NAMALWA (cell line): ENCODE data around the gene HHIP.

Source experiments
- DNase-seq: peaks from one replicate; pipeline ENCODE4 v3.0.0-alpha.2; 2015; ENCODE audit warnings: low spot score

HHIP gene

GRCh38 chr4:144658015-144658567 is 12.1 kb downstream of the HHIP start:
- DNase-seq, result no peak

DNA sequence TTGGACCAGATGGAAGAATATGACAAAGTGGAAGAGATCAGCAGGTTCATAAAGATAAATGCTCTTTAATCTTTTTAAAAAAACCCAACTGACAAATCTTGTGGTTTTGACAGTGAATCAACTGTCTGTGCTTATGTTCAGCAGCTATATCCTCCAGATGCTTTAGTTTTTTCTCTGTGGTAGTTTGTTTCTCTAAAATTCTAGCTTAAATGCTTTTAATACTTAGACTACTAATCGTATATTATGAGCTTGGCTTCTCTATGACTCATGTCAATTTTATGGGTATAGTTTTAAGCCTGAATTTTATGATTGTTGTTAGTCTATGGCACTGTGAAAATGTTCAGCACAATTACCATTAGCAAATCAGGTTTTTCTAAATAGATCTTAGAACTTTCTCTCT is 12.9 kb downstream of the HHIP start:
- no peak for DNase-seq

GRCh38 chr4:144659447-144659846 is 13.5 kb downstream of the HHIP start:
- no peak for DNase-seq

- DNase-seq, result no peak
Measured at GRCh38 chr4:144663834-144664475, 18.0 kb downstream of the HHIP start.

DNA sequence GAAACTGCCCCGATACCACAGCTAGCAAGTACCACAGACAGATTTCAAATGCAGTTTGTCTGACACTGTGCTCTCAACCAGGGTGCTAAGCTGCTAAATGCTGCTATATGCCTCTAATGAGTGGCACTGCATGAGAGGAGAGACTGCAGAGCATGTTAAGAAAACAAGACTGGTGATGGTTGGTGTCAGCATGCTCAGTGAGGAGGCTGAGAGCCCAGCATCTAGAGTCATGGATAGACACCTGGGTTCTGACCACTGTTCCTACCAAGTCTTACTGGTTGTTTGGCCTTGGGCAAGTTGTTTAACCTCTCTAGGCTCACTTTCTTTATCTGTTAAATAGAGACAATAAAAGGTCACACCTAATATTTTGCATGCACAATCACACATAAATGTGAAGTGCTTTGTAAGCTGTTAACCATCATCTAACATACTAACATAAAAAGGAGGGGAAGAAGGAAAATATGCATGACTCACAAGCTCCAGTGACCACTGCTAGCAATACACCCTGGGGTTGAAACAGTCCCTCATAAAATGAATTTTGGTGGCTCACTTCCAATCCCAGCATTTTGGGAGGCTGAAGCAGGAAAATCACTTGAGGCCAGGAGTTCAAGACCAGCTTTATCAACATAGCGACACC is 20.7 kb downstream of the HHIP start:
- DNase-seq, result no peak

- no peak for DNase-seq
Measured at GRCh38 chr4:144667500-144667899, 21.5 kb downstream of the HHIP start.

DNA sequence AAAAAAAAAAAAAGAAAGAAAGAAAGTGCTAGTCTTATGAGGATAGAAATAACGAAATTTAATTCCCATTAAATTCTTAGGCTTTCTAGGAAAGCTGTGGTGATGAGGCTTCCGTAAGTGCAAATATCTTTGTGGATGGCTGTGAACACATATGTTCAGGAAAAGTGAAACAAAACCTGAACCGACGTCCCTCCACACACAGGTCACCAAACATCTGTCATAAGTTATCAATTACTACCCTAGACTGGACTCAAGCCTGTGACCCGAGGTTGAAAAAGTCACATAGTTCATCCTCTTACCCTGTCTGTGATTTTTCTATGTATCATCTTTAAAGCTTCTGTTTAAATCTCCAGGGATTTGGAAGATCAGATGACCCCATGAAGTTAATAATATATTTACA is 24.8 kb downstream of the HHIP start:
- no peak for DNase-seq

DNA sequence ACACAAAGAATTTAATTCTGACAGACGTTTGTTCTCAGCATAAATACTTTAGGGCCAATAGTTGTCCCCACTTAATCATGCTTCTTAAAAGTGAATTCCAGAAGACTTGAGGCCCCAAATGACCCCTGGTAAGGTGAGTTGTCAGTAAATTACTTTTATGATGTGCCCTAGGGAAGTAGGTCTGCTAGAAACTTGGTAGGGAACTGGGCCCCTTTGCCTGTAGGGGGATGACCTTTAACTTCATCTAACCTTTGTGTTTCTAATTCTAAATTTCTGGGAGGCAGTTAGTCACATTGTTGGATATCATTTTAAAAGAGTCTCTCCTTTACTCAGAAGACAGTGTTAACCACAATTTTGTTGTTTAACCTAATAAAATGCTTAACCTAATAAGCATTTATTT is 28.8 kb downstream of the HHIP start:
- DNase-seq, result no peak

- DNase-seq, result no peak
Measured at GRCh38 chr4:144681806-144682205, 35.9 kb downstream of the HHIP start.

DNA sequence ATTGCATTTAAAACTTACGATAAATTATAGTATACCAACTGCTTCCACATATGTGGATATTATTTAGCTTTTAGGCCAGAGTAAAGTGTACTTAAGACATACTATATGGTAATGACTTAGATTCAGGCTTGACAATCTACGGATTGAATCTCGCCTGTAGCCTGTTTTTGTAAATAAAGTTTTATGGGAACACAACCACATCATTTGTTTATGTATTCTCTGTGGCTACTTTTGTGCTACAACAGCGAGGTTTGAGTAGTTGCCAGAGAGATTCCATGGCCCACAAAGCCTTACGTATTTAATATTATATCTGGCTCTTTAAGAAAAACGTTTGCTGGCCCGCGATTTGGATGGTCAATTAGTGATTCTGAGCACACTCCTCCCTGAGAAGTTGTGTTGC is 37.6 kb downstream of the HHIP start:
- DNase-seq, result no peak

- DNase-seq, result no peak
Measured at GRCh38 chr4:144685911-144686310, 40.0 kb downstream of the HHIP start.

GRCh38 chr4:144686921-144687320 is 41.0 kb downstream of the HHIP start:
- DNase-seq, result no peak

- no peak for DNase-seq
Measured at GRCh38 chr4:144687466-144687865, 41.5 kb downstream of the HHIP start.

DNA sequence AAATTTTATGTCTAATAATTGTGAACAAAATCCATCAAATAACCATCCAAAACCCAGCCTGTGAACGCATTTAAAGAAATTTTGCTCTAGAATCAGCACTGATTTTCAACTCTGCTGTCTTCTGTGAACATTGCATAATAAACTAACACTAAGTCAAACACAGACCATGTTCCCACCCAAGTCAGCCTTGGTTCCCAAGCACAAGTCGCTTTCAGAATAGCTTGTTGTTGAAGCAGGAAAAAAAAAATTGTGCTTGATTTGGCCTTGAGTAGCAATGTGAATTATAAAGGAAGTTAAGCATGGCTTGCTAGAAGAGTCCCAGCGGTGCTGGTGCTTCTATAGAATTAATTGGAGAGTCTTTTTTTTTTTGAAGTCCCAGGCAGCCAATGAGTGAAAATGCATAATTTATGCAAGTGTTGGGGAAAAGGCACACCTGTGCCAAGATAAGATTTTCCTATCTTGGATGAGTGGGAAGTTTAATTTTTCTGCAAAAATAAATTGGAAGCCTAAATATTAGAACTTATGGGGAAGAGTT is 42.1 kb downstream of the HHIP start:
- no peak for DNase-seq

GRCh38 chr4:144689125-144689524 is 43.2 kb downstream of the HHIP start:
- DNase-seq, result no peak

DNA sequence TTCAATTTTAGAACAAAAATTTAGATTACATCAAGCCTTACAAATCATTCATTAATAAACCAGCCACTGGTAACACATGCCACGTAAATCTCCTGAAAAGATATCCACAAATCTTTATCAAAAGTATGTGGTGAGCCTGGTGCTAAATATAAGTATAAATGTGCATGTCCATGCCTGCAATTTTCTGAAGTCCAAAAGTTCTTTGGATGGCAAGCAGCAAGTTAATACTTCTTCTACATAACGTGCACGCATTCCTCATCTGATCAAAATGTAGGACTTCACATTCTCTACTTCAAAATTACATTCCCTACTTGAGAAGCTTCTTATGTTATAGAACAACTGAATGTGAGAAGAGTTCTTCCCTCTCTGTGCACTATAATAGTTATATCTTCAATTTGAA is 49.8 kb downstream of the HHIP start:
- DNase-seq, result no peak

DNA sequence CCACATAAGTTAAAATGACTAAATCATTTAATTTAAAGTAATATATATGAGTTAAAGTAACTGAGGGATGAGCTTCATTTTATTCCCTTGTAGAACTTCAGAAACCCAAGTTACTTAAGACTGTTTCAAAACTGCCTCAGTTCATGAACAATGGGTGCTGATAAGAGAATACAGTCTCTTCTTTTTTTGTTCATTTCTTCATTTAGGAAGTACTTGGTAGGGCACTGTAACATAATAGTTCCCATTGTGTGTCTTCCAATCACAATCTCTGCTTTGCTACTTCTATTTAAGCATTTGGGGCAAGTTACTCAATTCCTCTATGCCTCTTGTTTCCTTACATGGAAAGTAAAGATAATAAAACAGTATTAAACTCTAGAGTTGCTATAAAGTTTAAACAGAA is 50.4 kb downstream of the HHIP start:
- DNase-seq, result no peak

DNA sequence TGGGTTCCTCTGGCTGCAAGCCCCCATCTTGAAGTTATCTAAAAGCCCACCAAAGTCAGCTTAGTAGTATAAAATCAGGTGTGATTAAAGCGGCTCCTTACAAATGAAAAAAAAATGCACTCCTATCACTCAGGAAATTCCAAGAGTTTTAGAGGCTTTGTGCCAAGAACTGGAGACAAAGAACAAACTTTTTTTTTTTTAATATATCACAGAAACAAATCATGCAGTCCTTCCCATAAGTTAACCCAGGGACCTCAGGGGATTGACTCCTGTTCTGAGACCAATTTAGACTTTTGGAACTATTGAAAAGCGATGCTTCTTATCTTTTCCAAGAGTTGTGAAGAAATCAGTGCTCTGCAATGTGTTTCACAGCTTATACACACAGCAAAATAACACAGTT is 53.6 kb downstream of the HHIP start:
- no peak for DNase-seq

DNA sequence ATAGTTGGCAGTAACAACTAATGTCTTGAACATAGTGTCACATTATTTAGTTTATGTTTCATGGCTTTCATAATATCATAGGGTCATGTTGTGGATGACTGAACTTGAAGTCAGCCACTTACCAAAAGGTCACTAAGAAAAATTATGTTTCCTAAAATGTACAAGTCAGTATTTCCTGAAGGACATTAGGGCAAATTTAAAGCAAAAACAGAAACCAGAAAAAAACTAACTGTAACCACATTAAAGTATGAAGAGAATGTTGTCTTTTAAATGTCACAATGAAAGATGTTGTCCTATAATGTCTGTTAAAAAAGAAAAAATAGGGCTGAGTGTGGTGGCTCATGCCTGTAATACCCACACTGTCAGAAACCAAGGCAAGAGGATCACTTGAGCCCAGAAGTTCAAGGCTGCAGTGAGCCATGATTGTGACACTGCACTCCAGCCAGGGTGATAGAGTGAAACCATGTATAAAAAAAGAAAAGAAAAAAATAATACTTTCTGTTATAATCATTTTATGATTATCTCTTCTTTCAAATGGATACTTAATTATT is 55.8 kb downstream of the HHIP start:
- DNase-seq, result no peak

GRCh38 chr4:144703494-144703893 is 57.5 kb downstream of the HHIP start:
- no peak for DNase-seq

DNA sequence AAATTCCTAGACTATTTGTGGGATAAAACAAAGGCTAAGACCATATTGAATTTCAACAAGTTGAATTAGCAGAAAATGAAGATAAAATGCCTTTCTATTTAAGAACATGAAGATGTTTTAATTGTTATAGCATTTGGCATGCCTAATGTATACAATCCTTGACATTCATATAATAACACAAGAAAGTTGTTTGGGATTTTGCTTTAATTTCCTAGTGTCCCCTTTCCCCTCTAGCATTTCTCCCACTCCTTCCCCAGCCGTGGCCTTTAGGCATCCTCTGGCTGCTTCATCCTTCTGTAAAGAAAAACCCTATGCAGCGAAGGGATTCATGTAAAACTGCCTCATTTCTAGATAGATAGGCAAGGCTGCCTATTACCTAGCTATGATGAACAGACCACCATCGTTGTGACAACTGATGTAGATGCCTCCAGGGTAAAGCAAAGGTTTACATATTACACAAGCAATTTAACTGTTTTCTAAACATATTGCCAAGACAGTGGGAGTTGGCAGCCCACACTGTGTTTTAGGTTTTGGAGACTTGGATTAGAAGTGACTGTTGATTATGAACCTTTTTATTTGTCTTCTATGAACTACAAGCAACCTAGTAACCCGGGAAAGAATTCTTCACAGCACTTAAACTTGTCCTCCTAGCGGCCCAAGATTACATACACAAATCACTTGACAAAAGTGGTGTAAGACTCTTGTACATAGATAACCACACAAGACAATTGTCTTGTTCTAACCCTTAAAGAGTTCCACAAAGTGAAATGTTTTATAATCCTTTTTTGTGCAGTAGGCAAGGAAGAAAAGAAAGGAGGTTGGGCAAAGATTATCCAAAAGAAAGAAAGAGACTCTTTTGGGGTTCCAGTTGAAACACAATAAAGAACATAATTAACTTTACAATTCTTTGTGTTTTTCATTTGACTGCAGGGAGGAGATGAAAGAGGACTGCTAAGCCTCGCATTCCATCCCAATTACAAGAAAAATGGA is 59.9 kb downstream of the HHIP start:
- DNase-seq, result no peak

- no peak for DNase-seq
Measured at GRCh38 chr4:144709159-144709558, 63.2 kb downstream of the HHIP start.
